Kidney (tissue), 14 donors: ENCODE data around the gene CCDC170. TPM values are rescaled to one million over a fixed set of nuclear protein-coding genes. Genes with fewer than 3 reads are reported as not detected.

Source experiments
- DNase-seq, 5 donors: peaks; one replicate each; pipeline ENCODE4 v3.0.0-alpha.2; 2013 to 2020
- FAIRE-seq: peaks from 2 replicates; lab custom pipeline; 2012; peaks lifted over from hg19 to GRCh38; lab: Jason Lieb, UNC
- H3K27ac ChIP-seq, 2 donors: one replicate each; pipeline ENCODE4 v1.7.0; 2013; ENCODE audit warnings: low read depth in 2 of 2, low read length in 2 of 2, inconsistent platforms in 1 of 2
- H3K27me3 ChIP-seq: one replicate; pipeline ENCODE4 v1.7.1; 2013; ENCODE audit warnings: low read length, inconsistent platforms; ENCODE audit not compliant: control insufficient read depth, insufficient read depth
- H3K36me3 ChIP-seq, 3 donors: one replicate each; pipeline versions ENCODE4 v1.7.0 to v1.7.1; 2013; ENCODE audit warnings: low read length in 3 of 3, control low read depth in 1 of 3, inconsistent platforms in 1 of 3; ENCODE audit not compliant: insufficient read depth in 3 of 3, control insufficient read depth in 2 of 3
- H3K4me1 ChIP-seq, 3 donors: one replicate each; pipeline versions ENCODE4 v1.7.0 to v1.7.1; 2013; ENCODE audit warnings: low read length in 3 of 3, inconsistent platforms in 1 of 3, low read depth in 1 of 3; ENCODE audit not compliant: control insufficient read depth in 2 of 3, insufficient read depth in 2 of 3
- H3K4me3 ChIP-seq, 3 donors: one replicate each; pipeline versions ENCODE4 v1.7.0 to v1.8.1; 2013; ENCODE audit warnings: low read length in 3 of 3, control low read depth in 1 of 3, inconsistent platforms in 1 of 3
- H3K9ac ChIP-seq, 3 donors: one replicate each; pipeline versions ENCODE4 v1.7.0 to v1.7.1; 2013; ENCODE audit warnings: low read length in 3 of 3, control low read depth in 1 of 3, inconsistent platforms in 1 of 3
- H3K9me3 ChIP-seq, 3 donors: one replicate each; pipeline versions ENCODE4 v1.7.0 to v1.7.1; 2013; ENCODE audit warnings: low read length in 3 of 3, control low read depth in 1 of 3, inconsistent platforms in 1 of 3; ENCODE audit not compliant: control insufficient read depth in 2 of 3, insufficient read depth in 1 of 3
- intact Hi-C: fragments of 100-400 bp; cut with DNase I; formaldehyde crosslinking; loops from one replicate; pipeline ENCODE4 v1.11.1; 2022
- polyA plus RNA-seq: library from polyadenylated mRNA; stranded (reverse); fragments of 350-450 nt; fragmentation: Illumina TruSeq; extraction: RNeasy Lipid Tissue Mini Kit (QIAGEN cat#74804); gene quantifications from one replicate; pipeline ENCODE4 v1.2.3, GENCODE V29; 2014; ENCODE audit warnings: low read depth, low replicate concordance; ENCODE audit not compliant: insufficient read depth
- total RNA-seq: library from RNA; stranded (reverse); fragmentation: NEBNext Ultra II Directional; extraction: Animal tissue kit (Norgen Biotek cat#: 25700); gene quantifications from one replicate; pipeline ENCODE4 v1.2.1, GENCODE V29; 2021
- TF ChIP-seq, protein P1 (sequence below): IDR thresholded peaks from 3 replicates; pipeline ENCODE4 v1.5.1; 2012; ENCODE audit warnings: mild to moderate bottlenecking, moderate library complexity, borderline replicate concordance; ENCODE audit not compliant: insufficient read depth; ENCODE audit errors: extremely low read depth
- donor health status: control.
- donor health status: control.
- donor health status: control.
- donor health status: control.
- donor health status: control.
- donor health status: DM: yes; HTN: yes; CAD: no.
- donor health status: Normal renal cell carcinoma (clear cell type).

CCDC170 gene
- total and polyA plus RNA-seq, 2 donors from 2014 or later = 0.34 to 2.1 TPM

DNA sequence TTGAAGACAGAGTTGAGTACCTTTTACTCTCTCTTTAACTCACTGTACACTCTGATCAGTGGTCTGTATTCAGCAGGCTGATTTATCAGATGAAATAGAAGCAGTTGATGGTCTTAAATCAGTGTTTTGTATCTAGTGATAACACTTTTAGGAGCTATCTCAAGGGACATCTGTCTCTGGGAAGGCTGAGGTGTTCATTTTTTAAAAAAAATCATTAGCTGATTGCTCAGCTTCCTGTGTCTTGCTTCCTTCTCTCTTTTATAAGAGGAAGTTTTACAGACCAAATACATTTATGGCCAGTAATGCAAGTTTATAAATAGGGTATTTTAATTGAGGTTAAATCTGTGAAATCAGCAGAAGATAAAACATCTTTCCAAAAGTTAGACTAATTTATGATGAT, 12.0 kb upstream of the CCDC170 start:
- no peak overlapping the region for H3K4me3 ChIP-seq
- intact Hi-C loops = no loop called here
- H3K27me3 ChIP-seq = no peaks in the 10 kb centered on the region
- no peaks in the 10 kb centered on the region for H3K9me3 ChIP-seq
- no peaks in the 10 kb centered on the region for H3K36me3 ChIP-seq
- TF ChIP-seq, protein P1, sequence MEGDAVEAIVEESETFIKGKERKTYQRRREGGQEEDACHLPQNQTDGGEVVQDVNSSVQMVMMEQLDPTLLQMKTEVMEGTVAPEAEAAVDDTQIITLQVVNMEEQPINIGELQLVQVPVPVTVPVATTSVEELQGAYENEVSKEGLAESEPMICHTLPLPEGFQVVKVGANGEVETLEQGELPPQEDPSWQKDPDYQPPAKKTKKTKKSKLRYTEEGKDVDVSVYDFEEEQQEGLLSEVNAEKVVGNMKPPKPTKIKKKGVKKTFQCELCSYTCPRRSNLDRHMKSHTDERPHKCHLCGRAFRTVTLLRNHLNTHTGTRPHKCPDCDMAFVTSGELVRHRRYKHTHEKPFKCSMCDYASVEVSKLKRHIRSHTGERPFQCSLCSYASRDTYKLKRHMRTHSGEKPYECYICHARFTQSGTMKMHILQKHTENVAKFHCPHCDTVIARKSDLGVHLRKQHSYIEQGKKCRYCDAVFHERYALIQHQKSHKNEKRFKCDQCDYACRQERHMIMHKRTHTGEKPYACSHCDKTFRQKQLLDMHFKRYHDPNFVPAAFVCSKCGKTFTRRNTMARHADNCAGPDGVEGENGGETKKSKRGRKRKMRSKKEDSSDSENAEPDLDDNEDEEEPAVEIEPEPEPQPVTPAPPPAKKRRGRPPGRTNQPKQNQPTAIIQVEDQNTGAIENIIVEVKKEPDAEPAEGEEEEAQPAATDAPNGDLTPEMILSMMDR = no peak
- no peak overlapping the region for H3K9ac ChIP-seq
- H3K27ac ChIP-seq = no peak overlapping the region
- no peak for FAIRE-seq
- DNase-seq = peak in 2 of 5 donors; percentile 20 to 51
- no peaks in the 10 kb centered on the region for H3K4me1 ChIP-seq

DNA sequence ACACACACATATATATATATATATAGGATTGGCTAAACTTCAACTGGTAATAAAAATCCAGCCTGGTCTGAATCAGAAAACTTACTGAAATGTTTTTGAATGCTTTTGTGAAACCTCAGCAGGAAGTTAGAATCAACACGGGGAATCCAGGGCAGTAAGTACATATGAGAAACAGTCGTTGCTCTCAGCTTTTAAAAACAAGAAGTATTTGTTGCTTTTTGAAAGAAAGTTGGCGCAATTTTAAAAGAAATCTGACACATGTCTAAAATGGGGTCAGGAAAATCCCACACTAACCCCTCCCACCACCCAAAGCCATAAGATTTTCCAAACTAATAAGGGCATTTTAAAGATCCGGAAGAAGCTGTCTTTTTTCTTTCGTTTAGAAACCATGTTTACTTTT, 11.5 kb upstream of the CCDC170 start:
- no peak overlapping the region for H3K27ac ChIP-seq
- no peaks in the 10 kb centered on the region for H3K9me3 ChIP-seq
- no peaks in the 10 kb centered on the region for H3K27me3 ChIP-seq
- H3K36me3 ChIP-seq = no peaks in the 10 kb centered on the region
- FAIRE-seq (no peak), DNase-seq (peak in 2 of 5 donors; percentile 51 to 87)
- intact Hi-C loops = no loop called here
- TF ChIP-seq, protein P1 = no peak
- H3K4me1 ChIP-seq = no peaks in the 10 kb centered on the region
- H3K4me3 ChIP-seq = no peak overlapping the region
- H3K9ac ChIP-seq = no peak overlapping the region

DNA sequence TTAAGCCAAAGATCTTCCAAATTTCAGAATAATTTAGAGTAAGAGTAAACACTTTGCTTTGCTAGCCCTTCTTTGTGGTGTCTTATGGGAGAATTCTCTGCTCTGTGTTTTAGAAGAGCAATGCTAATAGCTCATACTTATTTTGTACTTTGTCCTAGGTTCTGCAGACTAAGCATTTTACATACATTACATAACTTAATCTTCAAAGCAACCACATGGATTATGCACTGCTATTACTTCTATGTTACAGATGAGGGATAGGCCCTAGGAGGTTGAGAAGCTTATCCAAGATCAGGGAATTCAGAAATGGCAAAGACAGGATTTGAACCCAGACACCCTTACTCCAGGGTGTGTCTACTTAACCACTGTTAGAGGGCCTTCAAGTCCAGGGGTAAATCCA, 9.8 kb upstream of the CCDC170 start:
- H3K9me3 ChIP-seq = no peaks in the 10 kb centered on the region
- FAIRE-seq (no peak), DNase-seq (no peak)
- H3K4me1 ChIP-seq = no peaks in the 10 kb centered on the region
- intact Hi-C loops = no loop called here
- H3K9ac ChIP-seq = no peak overlapping the region
- H3K27ac ChIP-seq = no peak overlapping the region
- no peaks in the 10 kb centered on the region for H3K27me3 ChIP-seq
- H3K4me3 ChIP-seq = no peak overlapping the region
- H3K36me3 ChIP-seq = no peaks in the 10 kb centered on the region
- TF ChIP-seq, protein P1 = no peak

DNA sequence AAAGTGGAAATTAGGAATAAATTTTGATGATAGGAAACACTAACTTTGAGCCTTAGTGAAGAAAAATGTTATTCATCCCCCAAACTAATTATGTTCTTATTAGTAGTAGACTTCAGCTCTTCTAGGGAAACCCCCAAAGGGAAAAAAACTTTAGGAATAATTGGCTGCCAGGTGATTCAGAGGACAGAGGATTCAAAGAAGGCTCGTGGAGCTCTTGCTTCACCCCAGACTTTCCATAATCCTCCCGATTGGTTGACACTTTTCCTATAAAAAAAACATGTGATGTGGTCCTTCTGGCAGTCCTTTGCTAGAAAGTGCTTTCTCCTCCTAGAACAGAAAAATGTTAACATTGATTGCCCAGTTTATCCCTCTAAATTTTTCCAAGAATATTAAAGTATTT, 5.6 kb upstream of the CCDC170 start:
- Histone ChIP-seq H3K27ac (no peak overlapping the region), H3K27me3 (no peaks in the 10 kb centered on the region), H3K9me3 (no peaks in the 10 kb centered on the region), H3K9ac (no peak overlapping the region), H3K4me1 (no peaks in the 10 kb centered on the region), H3K4me3 (no peak overlapping the region), H3K36me3 (no peaks in the 10 kb centered on the region)
- TF ChIP-seq, protein P1 = no peak
- no peak for DNase-seq
- intact Hi-C loops = no loop called here
- FAIRE-seq = no peak
